Spleen (tissue), 11 donors: ENCODE results near the gene PDE8A. TPM values are rescaled to one million over a fixed set of nuclear protein-coding genes. Genes with fewer than 3 reads are reported as not detected.

ENCODE experiments used
- DNase-seq: peaks from one replicate; pipeline ENCODE4 v3.0.0-alpha.2; 2020
- H3K27ac ChIP-seq, 8 donors: fragments of 200-600 bp; sonication (generic) in 7 of 8; 1 replicate in 4 of 8; 2 replicates in 4 of 8; pipeline versions ENCODE4 v1.5.0 to v1.8.0; 2016 to 2021; ENCODE audit warnings: inconsistent platforms in 4 of 8, mild to moderate bottlenecking in 4 of 8, moderate library complexity in 1 of 8
- H3K27me3 ChIP-seq, 7 donors: fragments of 200-600 bp; sonication (generic) in 6 of 7; replicated peaks in 1 of 7; 1 replicate in 4 of 7; 2 replicates in 3 of 7; pipeline versions ENCODE4 v1.5.0 to v1.8.0; 2016 to 2021; ENCODE audit warnings: inconsistent platforms in 3 of 7, mild to moderate bottlenecking in 1 of 7
- H3K36me3 ChIP-seq, 6 donors: fragments of 200-600 bp; sonication (generic) in 5 of 6; 1 replicate in 4 of 6; 2 replicates in 2 of 6; pipeline versions ENCODE4 v1.5.0 to v1.8.0; 2016 to 2021; ENCODE audit warnings: inconsistent platforms in 2 of 6
- H3K4me1 ChIP-seq, 6 donors: fragments of 200-600 bp; sonication (generic) in 5 of 6; 1 replicate in 3 of 6; 2 replicates in 3 of 6; pipeline versions ENCODE4 v1.5.0 to v1.8.0; 2016 to 2021; ENCODE audit warnings: inconsistent platforms in 3 of 6
- H3K4me3 ChIP-seq, 8 donors: fragments of 200-600 bp; sonication (generic) in 7 of 8; 1 replicate in 4 of 8; 2 replicates in 4 of 8; pipeline versions ENCODE4 v1.5.0 to v1.8.0; 2016 to 2021; ENCODE audit warnings: inconsistent platforms in 4 of 8, mild to moderate bottlenecking in 4 of 8, moderate library complexity in 2 of 8
- H3K9me3 ChIP-seq, 8 donors: fragments of 200-600 bp; sonication (generic) in 7 of 8; 1 replicate in 4 of 8; 2 replicates in 4 of 8; pipeline versions ENCODE4 v1.5.0 to v1.8.0; 2016 to 2021; ENCODE audit warnings: inconsistent platforms in 4 of 8
- POLR2A ChIP-seq, 3 donors: fragments of 450-650 bp; IDR thresholded peaks; one replicate each; pipeline ENCODE4 v1.5.1; 2017; ENCODE audit warnings: antibody characterized with exemption in 3 of 3, mild to moderate bottlenecking in 1 of 3
- POLR2AphosphoS5 ChIP-seq, 3 donors: sonication (generic); formaldehyde crosslinking; IDR thresholded peaks; one replicate each; pipeline ENCODE4 v1.5.1; 2017; ENCODE audit warnings: antibody characterized with exemption in 3 of 3
- WGBS, 5 donors: extraction: QIAGEN DNeasy Blood & Tissue Kit in 3 of 5; methylation state at CpG; one replicate each; pipeline versions ENCODE4 v1.1.5 to v1.1.7; 2013 to 2018; 5-methylcytosine and 5-hydroxymethylcytosine counted together
- intact Hi-C: fragments of 100-400 bp; cut with DNase I; formaldehyde crosslinking; loops from one replicate; pipeline ENCODE4 v1.15.0; 2023; ENCODE audit warnings: low total_unique reads
- polyA plus RNA-seq, 3 donors: library from polyadenylated mRNA; stranded (reverse); fragments of 200-250 nt; gene quantifications; one replicate each; pipeline ENCODE4 v1.2.1, GENCODE V29; 2013
- total RNA-seq, 7 donors: library from RNA; depleted of rRNA in 3 of 7; stranded (reverse); fragments of >200 nt in 3 of 7; fragmentation: NEBNext Ultra II Directional in 4 of 7; extraction: Animal tissue kit (Norgen Biotek cat#: 25700) in 4 of 7; gene quantifications; one replicate each; pipeline versions ENCODE4 v1.1.0 to v1.2.1, GENCODE V29; 2016 to 2021
- TF ChIP-seq, protein P1 (sequence below), 11 experiments: fragments of 200-600 bp in 7 of 11; fragments of 450-650 bp in 4 of 11; sonication (generic) in 4 of 11; IDR thresholded peaks in 8 of 11; conservative IDR thresholded peaks in 3 of 11; 1 replicate in 7 of 11; 2 replicates in 4 of 11; pipeline versions ENCODE4 v1.4.0 to v1.8.0; 2016 to 2021; ENCODE audit warnings: antibody characterized with exemption in 11 of 11, inconsistent platforms in 4 of 11, mild to moderate bottlenecking in 1 of 11
- donor health status: healthy with polysubstance abuse.
- donor health status: DM: no; HTN: no; CAD: no; lungs with moderate emphysema.
- donor health status: DM: no; HTN: no; CAD: no.
- donor health status: Bipolar disorder and iron deficiency.
- donor health status: healthy.
- donor health status: DM: no; HTN: no; CAD: no.
- donor health status: DM: yes; HTN: yes; CAD: no.

PDE8A gene
- total and polyA plus RNA-seq, 10 donors: 13.2 to 52.2 (median 30.6) TPM

DNA sequence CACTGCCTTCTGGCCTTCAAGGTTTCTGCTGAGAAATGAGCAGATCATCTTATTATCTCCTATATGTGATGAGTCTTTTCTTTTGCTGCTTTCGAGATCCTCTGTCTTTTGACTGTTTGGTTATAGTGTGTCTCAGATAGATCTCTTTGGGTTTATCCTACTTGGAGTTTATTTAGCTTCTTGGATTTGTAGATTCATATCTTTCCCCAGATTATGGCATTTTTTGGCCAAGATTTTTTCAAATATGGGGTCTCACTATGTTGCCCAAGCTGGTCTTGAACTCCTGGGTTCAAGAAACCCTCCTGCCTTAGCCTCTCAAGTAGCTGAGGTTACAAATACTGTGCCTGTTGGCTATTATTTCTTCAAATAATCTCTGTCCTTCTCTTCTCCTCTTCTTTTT is 150.3 kb downstream of the PDE8A start:
- peaks cover 0 to 12% (median 5%) of the 10 kb centered on the region in 8 donors for H3K9me3 ChIP-seq
- intact Hi-C loops: no loop called here
- TF ChIP-seq POLR2A (IDR thresholded peaks at IDR 0.05): no peak
- no peak overlapping the region for H3K27ac ChIP-seq
- no peak for DNase-seq
- no peaks in the 10 kb centered on the region for H3K27me3 ChIP-seq
- 94 to 98% (median 96%) methylated on average over 1 of the region's 1 CpG for WGBS, 5 donors
- no peaks in the 10 kb centered on the region for H3K4me1 ChIP-seq
- H3K4me3 ChIP-seq: no peak overlapping the region
- peaks cover 0 to 100% (median 41%) of the 10 kb centered on the region in 6 donors for H3K36me3 ChIP-seq

DNA sequence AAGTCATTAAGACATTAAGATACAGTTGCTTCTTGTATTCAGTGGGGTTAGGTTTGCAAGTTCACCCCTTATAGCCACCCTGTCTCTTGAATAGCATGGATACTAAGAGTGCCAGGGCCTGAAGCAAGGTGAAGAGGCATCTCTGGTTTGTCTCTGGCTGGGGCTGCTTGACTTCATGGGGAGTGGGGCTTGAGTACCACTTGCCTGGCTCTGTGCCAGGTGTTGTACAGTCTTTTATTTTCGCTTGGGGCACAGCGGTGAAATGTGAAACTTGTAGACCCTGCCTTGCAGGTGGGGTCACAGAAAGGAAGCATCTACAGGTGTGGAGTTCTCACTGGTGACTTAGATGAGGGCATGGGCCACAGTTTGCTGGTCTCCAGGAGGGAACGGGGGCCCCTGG is 152.1 kb downstream of the PDE8A start:
- WGBS, 5 donors: 92 to 100% (median 98%) methylated on average over 3 of the region's 3 CpGs
- no peak overlapping the region for H3K4me3 ChIP-seq
- no peaks in the 10 kb centered on the region for H3K27me3 ChIP-seq
- intact Hi-C loops: no loop called here
- peaks cover 0 to 12% (median 5%) of the 10 kb centered on the region in 8 donors for H3K9me3 ChIP-seq
- peaks cover 0 to 100% (median 50%) of the 10 kb centered on the region in 6 donors for H3K36me3 ChIP-seq
- DNase-seq: no peak
- no peak for TF ChIP-seq POLR2AphosphoS5 (IDR thresholded peaks at IDR 0.05)
- TF ChIP-seq, protein P1, sequence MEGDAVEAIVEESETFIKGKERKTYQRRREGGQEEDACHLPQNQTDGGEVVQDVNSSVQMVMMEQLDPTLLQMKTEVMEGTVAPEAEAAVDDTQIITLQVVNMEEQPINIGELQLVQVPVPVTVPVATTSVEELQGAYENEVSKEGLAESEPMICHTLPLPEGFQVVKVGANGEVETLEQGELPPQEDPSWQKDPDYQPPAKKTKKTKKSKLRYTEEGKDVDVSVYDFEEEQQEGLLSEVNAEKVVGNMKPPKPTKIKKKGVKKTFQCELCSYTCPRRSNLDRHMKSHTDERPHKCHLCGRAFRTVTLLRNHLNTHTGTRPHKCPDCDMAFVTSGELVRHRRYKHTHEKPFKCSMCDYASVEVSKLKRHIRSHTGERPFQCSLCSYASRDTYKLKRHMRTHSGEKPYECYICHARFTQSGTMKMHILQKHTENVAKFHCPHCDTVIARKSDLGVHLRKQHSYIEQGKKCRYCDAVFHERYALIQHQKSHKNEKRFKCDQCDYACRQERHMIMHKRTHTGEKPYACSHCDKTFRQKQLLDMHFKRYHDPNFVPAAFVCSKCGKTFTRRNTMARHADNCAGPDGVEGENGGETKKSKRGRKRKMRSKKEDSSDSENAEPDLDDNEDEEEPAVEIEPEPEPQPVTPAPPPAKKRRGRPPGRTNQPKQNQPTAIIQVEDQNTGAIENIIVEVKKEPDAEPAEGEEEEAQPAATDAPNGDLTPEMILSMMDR (IDR thresholded peaks at IDR 0.05 in 8 of 11, conservative IDR thresholded peaks at IDR 0.05 in 3 of 11): no peak
- TF ChIP-seq POLR2A (IDR thresholded peaks at IDR 0.05): no peak
- H3K4me1 ChIP-seq: no peaks in the 10 kb centered on the region
- H3K27ac ChIP-seq: no peak overlapping the region

DNA sequence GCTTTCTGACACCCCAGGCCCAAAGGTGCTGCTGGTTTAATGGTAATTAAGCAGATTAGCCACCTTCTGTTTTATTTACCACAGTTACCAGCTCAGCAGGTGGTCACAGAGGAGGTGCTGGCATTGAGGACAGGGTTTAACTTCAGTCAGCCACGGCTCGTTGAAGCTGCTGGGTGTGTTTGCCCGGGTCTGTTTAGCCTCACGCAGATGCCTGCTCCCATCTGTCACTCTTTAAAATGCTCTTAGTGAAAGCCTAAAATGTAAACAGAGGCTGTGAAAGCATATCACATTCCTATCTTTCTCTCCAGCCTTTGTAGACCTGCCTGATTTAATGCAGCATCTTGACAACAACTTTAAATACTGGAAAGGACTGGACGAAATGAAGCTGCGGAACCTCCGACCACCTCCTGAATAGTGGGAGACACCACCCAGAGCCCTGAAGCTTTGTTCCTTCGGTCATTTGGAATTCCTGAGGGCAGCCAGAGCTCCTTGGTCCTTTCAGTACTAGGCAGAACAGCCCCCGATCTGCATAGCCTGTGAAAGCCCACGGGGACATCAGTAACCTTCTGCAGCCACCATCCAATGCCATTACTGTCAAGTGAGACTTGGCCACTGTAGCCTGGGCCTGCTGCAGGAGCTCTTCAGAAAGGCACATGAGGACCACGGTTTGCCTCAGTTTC is 156.0 kb downstream of the PDE8A start:
- Histone ChIP-seq H3K27ac (no peak overlapping the region), H3K4me1 (no peaks in the 10 kb centered on the region), H3K9me3 (no peaks in the 10 kb centered on the region), H3K4me3 (no peak overlapping the region), H3K27me3 (no peaks in the 10 kb centered on the region), H3K36me3 (peaks cover 0 to 74% (median 54%) of the 10 kb centered on the region in 6 donors)
- intact Hi-C loops: no loop called here
- TF ChIP-seq POLR2A (IDR thresholded peaks at IDR 0.05) (no peak), POLR2AphosphoS5 (IDR thresholded peaks at IDR 0.05) (no peak)
- TF ChIP-seq, protein P1 (IDR thresholded peaks at IDR 0.05 in 8 of 11, conservative IDR thresholded peaks at IDR 0.05 in 3 of 11): no peak
- DNase-seq: no peak
- WGBS, 5 donors: 82 to 92% (median 87%) methylated on average over 11 of the region's 11 CpGs

DNA sequence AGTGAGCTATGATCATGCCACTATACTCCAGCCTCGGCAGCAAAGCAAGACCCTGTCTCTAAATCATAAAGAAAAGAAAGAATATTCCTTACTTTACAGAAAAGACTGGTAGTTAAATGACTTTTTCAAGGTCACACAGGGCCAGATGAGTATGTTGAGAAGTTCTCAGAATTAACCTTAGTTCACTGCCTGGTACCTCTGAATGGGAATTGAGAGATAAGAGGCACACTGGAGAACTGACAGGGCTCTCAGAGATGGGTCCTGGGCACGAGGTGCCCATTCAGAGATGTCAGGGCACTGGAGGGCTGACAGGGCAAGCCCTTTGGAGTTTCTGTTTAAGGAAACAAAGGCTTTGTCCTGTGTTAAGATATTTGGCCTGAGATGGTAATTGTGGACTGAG is 157.7 kb downstream of the PDE8A start:
- Histone ChIP-seq H3K27me3 (no peaks in the 10 kb centered on the region), H3K9me3 (no peaks in the 10 kb centered on the region), H3K4me3 (no peak overlapping the region), H3K4me1 (no peaks in the 10 kb centered on the region), H3K27ac (no peak overlapping the region), H3K36me3 (peaks cover 0 to 56% (median 47%) of the 10 kb centered on the region in 6 donors)
- TF ChIP-seq POLR2AphosphoS5 (IDR thresholded peaks at IDR 0.05) (no peak), POLR2A (IDR thresholded peaks at IDR 0.05) (no peak)
- TF ChIP-seq, protein P1 (IDR thresholded peaks at IDR 0.05 in 8 of 11, conservative IDR thresholded peaks at IDR 0.05 in 3 of 11): no peak
- DNase-seq: no peak
- 88 to 96% (median 92%) methylated on average over 2 of the region's 2 CpGs for WGBS, 5 donors
- intact Hi-C loops: no loop called here
